HuH-7 (cell line): ENCODE measurements around the gene LCOR.
A peak's percentile ranks its signal among the peaks of the same experiment; 100 is the strongest.
"Not testable (repeated sequence)": the region's sequence is repeated elsewhere in the genome, so short reads cannot be mapped to it uniquely, and the experiment has no call there.

ENCODE experiments used
- DNase-seq: peaks from one replicate; pipeline ENCODE4 v3.0.0; 2011; ENCODE audit warnings: low spot score

The LCOR gene

DNA sequence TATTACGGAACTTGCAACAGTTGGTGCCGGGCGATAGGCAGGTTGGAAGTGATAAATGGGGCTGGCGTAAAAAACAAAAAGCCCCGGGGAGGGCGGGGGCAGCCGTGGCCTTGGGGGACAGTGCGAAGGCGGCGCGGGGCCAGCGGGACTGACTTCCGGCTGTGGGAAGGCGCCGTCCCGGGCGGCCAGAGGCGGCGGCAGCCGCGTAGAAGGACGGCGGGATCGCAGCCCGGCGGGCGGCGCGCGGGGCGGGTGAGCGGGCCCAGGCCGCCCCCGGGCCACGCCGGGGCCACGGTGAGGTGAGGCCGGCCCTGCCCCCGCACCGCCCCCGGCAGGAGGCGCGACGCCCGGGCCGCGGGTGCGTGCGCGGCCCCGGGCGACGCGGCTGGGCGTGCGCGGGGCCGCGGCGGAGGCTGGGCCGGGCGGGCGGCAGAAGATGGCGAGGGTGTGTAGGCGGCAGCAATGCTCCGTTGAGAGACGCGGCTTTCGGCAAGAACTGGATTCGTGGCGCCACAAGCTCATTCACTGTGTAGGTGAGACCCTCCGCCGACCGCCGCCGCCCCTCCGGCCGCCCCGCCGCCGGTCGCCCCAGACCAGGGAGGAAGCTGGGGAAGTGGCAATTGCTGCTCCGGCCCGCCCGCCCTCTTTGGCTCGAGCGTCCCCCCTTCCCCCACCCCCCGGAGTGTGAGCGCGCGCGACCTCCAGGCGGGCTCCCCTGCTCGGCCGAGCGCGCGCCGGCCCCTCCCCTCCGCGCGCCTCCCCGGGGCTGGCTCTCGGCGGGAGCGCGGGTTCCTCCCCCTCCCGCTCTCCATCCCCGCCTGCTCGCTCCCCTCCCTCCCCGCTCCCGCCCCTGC lies at the start of gene LCOR:
LCOR (plus strand) TSS at position 432 of the 854 bp plus-strand sequence. CDS start 116,760 bp downstream, outside the sequence.
- peak; percentile 95 for DNase-seq

DNA sequence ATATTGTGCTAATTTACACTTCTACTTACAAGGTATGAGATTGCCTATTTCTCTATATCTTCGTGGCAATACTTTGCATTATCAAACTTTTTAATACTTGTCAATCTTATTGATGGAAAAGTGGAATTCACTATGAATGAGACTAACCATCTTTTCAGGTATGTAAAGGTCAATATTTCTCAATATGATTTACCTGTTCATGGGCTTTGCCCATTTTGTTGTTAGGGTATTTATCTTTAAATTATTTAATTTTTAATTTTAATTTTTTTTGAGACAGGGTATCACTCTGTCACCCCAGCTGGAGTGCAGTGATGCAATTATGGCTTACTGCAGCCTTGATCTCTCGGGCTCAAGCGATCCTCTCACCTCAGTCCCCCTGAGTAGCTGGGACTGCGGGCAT lies 47.8 kb upstream of the LCOR start:
- no peak for DNase-seq

DNA sequence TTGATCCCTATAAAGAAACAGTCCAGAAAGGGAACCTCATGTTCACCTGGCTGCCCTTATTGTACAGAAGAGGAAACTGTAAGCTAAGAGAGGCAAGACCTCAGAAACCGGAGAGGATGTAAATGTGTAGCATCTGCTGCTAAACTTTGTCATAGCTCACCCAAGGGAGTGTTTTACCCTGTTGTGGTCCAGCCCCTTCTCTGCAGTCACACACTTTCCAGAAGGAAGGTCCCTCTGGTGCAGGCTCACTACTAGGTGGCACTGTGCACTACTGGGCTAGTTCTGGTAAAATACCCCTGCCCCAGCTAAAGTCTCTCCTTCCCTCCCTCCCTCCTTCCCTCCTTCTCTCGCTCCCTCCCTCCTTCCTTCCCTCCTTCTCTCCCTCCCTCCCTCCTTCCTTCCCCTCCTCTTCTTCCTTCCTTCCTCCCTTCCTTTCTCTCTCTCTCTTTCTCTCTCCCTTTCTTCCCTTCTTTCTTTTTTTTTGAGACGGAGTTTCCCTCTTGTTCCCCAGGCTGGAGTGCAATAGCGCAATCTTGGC lies 42.5 kb upstream of the LCOR start:
- DNase-seq, result no peak

DNA sequence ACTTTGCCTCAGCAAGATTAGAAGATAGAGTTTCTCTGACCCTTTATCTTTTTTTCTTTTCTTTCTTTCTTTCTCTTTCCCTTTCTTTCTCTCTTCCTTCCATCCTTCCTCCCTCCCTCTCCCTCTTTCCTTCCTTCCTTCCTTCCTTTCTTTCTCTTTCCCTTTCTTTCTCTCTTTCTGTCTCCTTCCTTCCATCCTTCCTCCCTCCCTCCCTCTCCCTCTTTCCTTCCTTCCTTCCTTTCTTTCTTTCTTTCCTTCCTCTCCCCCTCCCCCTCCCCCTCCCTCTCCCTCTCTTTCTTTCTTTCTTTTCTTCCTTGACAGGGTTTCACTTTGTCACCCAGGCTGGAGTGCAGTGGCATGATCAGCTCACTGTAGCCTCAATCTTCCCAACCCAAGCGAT lies 40.2 kb upstream of the LCOR start:
- DNase-seq, result no peak

DNA sequence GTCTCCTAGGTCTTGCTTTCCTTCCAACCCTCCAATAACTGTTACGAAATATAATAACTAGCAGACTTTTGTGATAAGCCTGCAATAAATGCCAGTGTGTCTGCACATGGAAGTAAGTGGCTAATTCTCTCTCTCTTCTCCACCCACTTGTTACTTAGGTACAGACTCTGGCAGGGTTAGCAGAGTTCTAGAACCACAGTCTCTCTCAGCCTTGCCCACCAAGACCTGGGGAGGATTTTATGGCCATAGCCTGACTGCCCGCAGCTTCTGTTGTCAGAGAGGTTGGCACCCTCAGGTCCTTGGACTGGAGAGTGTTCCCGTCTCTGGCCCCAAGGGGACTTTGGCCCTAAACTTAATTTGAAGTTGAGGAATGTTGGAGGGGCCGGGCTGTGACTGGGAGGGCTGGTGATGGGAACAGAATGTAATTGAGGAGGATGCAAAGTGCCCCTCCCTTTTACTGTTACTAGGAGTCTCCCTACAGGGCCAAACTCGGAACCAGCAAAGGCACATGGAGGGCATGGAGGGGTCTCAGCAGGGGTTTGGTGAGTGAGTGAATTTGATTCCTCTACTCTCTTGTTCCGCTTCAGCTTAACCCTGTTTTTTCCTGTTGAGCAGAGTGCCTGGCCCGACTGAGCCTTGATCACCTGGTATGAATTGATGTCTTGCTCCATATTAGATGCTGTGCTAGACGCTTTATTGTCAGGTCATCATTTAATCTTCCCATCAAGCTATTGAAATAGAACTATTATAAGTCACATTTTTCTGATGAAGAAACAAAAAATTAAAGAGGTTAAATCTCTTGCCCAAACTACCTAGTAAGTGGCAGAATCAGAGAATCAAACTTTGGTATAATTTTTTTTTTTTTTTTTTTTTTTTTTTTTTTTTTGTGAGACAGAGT lies 37.0 kb upstream of the LCOR start:
- peak; percentile 39 for DNase-seq

DNA sequence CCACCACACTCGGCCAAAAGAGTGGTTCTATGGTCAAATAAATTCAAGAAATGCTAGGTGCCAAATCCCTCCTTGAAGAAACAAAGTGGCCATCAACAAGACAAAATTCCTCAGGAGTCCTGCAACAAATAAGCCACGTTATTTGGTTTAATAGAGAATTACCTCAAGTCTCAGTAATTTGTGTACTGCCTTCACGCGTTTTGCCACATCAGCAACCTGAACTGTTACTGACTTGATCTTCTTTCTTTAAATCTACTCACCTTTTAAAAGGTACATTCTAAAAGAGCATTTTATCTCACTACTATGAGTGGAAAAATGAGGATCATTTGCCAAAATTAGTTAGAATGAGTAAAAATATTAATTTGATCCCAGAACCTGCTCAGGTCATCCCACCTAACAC lies 34.6 kb upstream of the LCOR start:
- DNase-seq, result no peak

DNA sequence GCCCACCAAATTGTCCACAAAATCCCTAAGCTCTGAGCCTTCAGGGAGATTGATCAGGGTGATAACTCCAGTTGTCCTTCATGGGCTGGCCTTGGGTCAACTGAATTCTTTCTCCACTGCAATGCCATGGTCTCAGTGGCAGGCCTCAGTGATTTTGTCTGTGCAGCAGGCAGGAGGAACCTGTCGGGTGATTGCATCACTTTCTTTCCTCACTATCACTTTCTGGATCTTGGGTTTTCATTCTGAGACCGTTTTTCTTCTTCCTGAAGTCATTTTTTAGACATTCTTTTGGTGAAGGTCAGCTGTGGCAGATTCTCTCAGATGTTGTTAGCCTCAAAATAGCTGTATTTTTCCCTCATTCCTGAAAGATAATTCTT lies 28.8 kb upstream of the LCOR start:
- no peak for DNase-seq

DNA sequence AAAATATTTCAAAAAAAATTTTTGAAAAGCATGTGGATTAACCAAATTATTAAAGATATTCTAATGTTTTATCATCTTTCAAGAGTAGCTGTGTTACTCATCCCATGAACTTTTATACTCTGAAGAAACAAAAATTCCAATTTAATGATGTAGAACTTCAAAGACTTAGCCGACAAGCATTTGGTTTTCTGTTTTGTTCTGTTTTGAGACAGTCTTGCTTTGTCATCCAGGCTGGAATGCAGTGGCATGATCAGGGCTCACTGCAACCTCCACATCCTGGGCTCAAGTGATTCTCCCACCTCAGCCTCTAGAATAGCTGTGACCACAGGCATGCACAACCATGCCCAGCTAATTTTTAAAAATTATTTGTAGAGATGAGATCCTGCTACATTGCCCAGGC lies 17.8 kb upstream of the LCOR start:
- DNase-seq, result no peak

DNA sequence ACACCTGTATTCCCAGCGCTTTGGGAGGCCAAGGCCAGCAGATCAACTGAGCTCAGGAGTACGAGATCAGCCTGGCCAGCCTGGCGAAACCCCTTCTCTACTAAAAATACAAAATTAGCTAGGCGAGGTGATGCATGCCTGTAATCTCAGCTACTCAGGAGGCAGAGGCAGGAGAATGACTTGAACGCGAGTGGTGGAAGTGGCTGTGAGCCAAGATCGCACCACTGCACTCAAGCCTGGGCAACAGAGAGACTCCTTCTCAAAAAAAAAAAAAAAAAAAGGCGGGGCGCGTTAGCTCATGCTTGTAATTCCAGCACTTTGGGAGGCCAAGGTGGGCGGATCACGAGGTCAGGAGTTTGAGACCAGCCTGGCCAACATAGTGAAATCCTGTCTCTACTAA lies 13.1 kb upstream of the LCOR start:
- DNase-seq, result not testable (repeated sequence)

DNA sequence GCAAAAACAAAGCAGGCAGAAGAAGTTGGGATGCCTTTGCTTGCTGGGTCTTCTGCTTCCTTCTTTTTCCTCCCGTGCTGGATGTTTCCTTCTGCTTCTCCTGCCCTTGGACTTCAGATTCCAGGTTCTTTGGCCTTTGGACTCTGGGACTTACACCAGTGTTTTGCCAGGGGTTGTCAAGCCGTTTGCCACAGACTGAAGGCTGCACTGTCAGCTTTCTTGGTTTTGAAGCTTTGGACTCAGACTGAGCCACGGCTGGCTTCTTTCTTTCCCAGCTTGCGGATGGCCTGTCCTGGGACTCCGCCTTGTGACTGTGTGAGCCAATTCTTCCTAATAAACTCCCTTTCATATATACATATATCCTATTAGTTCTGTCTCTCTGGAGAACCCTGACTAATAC lies 11.3 kb upstream of the LCOR start:
- no peak for DNase-seq

DNA sequence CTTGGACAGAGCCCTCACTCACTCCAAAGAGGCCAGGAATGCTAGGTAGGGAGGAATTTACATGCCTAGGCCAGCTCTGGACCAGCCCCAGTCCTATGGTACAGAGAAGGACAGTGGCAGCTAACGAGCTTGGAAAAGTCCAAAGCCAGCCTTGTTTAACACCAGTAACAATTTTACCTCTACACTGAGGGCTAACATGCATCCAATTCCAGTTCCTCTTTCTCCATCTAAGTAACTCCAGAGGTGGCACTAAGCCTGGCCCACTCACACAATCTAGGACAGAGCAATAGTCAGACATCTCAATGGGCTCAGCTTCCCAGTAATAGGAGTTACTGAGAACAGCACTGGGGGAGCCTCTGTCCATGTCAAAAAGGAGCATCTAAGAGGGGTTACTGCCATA lies 5.7 kb upstream of the LCOR start:
- DNase-seq, result no peak

DNA sequence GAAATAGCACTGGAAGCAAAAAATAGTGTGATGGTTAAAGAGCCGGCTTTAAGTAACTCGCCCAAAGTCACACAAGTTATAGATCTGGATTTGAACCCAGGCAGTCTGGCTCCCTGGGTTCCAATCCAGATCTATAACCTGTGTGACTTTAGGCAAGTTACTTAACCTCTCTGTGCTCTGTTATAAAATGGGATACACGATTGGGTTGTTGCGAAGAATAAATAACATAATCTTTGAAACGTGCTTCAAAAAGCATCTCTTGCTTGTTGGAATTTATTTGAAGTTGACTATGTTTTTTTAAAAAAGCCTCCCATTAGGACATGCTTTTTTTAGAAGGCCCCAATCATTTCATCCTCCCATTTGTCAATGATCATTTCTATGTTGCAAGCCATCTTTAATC lies 3.5 kb upstream of the LCOR start:
- DNase-seq, result no peak

DNA sequence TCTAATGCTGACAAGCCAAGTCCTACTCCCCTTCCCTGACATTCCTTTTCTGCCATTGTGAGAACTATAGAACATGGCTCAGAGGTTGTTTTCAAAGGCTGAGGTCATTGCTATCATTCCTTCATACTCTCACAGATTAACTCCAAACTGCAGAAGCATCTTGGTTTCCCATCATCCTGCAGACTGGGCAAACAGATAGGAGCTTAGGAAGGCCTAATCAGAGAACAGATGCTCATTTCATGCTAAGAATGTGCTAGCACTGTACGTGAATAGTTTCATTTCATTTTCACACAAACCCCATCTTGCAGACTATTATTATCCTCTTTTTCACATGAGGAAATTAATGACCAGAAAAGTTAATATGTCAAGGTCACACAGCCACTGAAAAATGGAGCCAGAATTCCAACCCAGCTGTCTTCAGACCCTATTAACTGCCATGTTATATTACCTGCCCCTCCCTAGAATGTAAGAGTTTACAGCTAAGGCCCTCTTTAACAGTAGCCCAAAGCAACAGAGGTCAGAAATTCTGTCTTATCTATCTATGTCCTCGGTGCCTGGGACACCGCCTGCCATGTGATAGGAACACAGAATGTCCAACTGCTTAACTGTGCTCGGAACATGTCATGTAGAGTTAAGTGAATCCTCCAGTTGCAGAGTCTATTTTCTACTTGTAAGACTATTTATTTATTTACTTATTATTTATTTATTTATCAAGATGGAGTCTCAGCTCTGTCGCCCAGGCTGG lies 2.9 kb upstream of the LCOR start:
- no peak for DNase-seq

DNA sequence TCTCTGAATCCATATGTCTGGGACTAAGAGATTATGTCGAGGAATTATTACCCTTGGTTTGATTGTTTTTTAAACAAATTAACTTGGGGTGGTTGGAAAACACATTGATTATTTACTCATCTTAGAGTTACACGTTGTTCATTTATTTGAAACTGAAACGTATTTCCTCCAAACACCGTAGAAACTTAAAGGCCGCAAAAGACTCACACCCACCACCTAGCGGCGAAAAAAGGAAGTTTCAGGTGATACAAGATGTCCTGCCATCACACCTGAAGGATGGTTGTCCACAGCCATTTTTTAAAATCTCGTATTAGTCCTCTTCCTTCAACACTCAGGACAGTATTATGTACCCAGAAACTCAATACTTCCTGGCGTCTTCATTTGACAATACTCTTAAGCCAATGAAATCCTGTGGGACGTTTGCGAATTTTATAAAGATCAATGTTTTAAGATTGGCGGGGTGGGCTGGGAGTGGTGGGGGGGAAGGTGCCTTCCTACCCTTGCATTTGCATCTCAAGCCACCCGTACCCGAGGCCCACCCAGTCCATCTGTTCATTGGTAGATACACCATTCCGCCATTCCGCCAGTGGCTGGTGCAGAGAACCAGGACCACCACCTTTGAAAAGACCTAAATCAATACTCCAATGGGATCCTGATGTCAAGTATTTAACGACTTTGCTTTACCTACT lies 1.4 kb upstream of the LCOR start:
- peak; percentile 44 for DNase-seq

DNA sequence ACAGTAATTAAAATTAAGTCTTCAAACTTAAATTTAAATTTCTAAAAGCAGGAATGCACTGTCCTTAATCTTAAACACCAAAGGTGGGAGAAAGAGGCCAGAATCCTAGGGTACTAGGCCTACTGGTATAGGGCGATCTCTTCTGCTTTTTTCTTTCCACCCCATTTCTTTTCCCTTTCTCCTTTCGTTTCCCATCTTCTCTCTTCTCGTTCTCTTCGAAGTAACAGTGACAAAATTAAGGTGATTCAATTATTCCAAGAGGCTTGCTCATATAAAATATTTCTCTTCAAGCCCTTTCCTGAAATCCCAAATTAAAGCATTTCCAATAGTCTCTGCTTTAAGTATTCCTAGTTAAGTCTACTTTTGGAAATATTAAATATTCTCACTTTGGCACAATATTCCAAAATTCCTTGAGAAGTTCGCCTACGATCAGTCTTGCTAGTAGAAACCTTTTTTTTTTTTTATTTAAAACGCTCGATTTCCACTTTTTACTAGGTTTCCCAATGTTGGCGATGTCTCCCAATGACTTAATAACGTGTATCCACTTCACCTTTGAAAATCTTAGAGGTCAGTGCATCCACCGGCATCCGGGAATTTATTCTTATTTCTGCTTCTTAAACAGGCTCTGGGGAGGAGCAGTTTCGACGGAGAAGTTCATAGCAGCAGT lies 765 bp upstream of the LCOR start:
- no peak for DNase-seq

DNA sequence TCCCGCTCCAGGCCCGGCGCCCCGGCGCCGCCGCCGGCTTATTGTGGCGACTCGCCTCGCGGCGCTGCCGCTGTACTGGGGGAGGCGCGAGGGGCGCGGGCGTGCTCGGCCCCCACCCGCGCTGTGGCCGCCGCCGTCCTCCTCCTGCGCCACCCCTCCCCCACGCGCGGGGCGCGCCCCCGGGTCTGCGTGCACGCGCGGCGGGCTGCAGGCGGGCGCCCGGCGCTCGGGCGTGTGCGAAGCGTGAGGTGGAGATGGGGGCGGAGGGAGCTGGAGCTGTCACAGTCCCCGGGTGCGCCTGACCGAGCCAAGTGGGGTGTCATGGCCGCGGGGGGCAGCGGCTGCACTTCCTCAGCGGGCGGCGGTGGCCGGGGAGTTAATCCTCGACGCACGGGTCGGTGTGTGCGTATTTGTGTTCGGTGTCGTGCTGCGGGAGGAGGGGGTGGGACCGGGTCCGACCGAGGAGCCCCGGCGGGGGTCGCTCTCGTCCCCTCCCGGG lies 672 bp downstream of the LCOR start:
- peak; percentile 80 for DNase-seq

DNA sequence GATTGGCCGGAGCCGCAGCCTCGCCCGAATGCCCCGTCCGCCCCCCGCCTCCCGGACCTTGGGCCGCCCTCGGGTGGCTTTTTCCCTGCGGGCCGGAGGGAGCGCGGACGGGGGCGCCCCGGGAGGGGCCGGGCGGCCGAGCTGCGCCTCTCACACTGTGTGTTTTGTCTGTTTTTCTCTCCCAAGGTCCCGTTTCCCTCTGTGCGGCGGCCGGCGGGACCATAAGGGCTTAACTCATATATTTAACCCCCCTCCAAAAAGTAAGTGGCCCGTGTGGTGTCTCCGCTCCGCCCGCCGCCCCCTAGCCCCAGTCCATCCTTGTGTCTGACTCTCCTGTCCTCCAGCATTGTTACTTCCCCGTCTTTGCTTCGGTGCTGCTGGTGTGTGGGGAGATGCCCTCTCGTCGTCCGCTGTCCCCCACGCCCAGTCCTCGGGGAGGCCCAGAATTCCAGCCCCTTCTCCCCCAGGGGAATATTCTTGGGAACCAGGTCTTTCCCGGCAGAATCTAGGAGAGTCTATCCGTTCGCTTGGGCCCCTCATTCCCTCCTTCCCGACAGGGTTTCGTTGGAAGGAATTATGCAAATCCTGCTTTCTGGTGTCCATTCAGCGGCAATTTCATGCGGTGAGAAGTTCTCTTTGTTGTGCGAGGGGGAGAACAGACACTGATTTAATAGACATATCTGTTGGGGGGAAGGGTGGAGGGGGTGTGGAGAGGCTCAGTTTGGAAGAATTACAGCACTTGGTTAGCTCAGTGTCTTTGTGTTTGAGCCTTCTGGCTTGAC lies 1.3 kb downstream of the LCOR start:
- DNase-seq, result no peak

DNA sequence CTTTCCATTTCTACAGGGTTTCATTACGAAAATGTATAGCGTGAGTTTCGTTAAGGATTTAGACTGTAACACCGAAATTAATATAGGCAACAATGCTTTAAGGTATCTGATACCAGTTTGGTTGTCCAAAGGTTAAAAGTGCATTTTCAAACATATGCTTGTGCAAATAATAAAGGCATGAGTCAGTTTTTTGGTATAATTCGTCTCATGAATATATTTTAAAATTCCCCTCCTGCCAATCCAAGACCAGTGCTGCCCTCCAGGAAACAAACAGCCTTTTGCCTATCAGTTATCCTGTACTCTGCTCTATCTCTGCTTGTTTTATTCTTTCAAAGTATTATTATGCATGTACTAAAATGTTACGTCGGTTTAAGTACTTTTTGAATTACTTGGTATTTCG lies 2.0 kb downstream of the LCOR start:
- DNase-seq, result no peak

DNA sequence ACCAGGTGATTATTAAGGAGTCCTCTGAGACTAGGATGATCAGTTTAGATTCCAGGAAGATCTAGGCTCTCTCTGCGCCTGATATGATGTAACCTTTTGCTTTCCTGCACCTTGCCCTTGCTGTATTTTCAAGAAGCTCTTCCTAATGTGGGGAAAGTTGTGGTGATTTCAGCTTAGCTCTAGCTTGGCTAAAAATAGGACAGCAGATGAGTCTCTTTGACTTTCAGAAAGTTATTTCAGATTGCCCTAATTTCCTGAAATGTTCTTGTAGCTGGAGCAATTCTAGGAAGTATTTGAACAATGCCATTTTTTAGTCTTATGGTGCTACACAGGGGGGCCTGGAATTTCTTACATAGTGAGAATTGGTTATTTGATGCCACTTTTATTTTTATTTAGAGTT lies 3.8 kb downstream of the LCOR start:
- no peak for DNase-seq

DNA sequence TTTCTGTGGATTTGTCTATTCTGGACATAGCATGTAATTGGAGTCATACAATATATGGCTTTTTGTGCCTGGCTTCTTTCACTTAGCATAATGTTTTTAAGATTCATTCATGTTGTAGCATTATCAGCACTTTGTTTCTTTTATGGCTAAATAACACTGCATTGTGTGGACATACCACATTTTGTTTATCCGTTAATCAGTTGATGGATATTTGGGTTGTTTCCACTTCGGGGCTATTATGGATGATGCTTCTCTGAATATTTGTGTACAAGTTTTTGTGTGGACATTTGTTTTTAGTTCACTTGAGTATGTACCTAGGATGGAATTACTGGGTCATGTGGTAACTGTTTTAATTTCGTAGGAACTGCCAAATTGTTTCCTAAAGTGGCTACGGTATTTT lies 6.4 kb downstream of the LCOR start:
- no peak for DNase-seq
